GM23248 (cell line): Measurements from ENCODE around the gene PRKCE.

Source experiments
- EZH2 ChIP-seq: fragments of 200-600 bp; sonication (generic); IDR thresholded peaks from 2 replicates; pipeline ENCODE4 v1.6.1; 2018; ENCODE audit warnings: antibody characterized with exemption, mild to moderate bottlenecking; ENCODE audit not compliant: insufficient read depth, poor library complexity, severe bottlenecking
- EZH2phosphoT487 ChIP-seq: fragments of 200-600 bp; sonication (generic); IDR thresholded peaks from 2 replicates; pipeline ENCODE4 v1.6.1; 2018; ENCODE audit warnings: antibody characterized with exemption, moderate library complexity, mild to moderate bottlenecking, low read depth; ENCODE audit not compliant: insufficient read depth

DNA sequence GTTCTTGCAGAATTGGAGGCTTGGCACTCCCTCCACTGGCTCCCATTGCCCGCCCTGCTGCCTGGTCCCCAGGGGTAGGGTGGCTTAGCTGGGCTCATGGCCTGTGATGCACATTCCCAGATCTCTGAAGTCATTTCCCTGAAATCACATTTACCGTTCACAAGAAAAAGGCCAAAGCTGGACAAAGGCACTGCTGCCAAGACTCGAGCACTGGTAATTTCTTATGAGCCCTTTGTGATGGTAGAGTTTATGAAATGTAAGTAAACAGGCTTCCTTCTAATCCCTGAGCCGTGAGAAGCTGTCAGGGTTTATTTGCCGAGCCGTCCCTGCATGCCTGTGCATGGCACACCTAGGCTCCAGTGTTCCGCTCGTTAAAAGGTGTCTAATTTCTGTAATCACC lies 398.6 kb downstream of the PRKCE start:
- no peak for TF ChIP-seq EZH2phosphoT487
- TF ChIP-seq EZH2: no peak
